ELR (cell line): ENCODE measurements around the gene ST3GAL4.
"Not testable (repeated sequence)": the region's sequence is repeated elsewhere in the genome, so short reads cannot be mapped to it uniquely, and the experiment has no call there.

ENCODE experiments used
- DNase-seq: peaks from one replicate; pipeline ENCODE4 v3.0.0-alpha.2; 2015; ENCODE audit warnings: low read depth

The ST3GAL4 gene

DNA sequence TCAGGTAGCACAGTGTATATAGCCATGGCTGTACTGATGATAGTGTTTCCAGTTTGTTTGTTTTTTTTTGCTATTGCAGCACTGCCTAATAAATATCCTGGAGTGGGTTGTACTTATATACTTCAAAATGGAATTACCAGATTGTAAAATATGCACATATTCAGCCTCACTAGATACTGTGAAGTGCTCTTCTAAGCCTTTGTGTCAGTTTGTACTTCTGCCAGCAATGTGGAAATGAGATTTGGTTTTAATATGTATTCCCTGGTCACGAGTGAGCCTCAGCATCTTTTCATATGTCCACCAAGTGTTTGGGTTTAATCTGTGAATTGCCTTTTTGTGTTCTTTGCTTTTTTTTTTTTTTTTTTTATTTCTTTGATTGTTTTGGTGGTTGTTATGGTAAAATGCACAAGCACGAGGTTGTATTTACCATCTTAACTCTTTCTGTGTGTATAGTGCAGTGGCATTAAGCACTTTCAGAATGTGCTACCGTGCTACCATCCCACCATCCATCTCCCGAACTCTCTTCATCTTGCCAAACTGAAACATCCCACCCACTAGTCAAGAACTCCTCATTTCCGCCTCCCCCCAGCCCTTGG lies 34.9 kb downstream of the ST3GAL4 start:
- DNase-seq: no peak

DNA sequence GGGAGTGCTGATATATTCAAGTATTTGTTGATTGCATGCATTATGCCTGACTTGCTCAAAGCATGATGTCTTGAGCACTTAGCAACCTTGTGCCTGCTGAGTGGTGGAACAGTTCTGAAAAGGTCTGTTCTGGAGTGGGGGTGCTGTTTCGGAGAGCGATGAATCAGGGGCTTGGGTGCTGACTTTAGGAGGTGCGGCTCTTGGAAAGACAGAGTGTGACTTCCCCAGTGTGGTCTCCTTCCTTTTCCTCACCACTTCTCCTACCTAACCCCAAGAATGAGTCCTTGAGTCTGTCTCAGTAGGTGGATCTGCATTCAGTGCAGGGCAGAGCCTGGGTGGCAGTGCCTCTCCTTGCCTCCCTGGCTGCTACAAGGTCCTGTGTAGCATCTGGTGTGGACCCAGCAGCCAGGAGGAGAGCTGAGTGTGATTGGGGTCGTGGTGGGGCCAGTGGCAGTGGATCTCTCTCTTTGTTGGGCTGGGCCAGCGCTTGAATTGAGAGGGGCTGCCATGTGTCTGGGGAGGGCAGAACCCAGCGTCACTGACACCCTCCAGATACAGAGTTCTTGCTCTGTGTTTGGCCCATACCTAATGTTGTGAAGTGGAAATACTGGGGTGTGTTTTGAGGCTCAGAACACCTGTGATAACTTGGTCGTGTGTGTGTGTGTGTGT lies 35.9 kb downstream of the ST3GAL4 start:
- no peak for DNase-seq

DNA sequence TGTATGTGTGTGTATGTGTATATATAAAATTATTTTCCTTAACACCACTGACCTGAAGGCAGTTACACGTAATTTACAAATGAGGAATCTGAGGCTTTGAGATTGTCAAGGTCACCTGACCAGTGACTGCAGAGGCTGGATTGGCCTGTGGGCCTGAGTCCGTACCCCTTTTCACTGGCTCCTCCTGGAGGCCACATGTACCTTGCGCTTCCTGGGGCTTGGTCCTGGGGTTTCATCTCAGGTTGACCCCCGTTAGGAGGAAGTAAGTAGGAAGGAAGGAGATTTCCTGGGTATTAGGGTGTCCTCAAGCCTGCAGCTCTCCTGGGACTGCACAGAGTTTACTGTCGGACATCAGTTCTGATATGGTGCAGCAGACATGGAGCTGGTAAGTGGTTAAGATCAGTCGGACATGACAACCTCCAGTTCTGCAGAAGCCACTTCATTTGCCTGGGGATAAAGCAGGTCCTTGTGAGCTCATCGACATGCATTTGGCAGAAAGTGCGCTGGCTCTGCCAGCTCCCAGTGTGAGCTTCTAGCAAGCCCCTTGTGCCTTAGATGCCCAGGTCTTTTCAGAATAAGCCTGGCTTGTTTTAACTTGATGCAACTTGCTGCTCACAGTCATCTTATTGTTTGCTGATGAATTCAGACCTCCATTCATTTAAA lies 36.6 kb downstream of the ST3GAL4 start:
- no peak for DNase-seq

DNA sequence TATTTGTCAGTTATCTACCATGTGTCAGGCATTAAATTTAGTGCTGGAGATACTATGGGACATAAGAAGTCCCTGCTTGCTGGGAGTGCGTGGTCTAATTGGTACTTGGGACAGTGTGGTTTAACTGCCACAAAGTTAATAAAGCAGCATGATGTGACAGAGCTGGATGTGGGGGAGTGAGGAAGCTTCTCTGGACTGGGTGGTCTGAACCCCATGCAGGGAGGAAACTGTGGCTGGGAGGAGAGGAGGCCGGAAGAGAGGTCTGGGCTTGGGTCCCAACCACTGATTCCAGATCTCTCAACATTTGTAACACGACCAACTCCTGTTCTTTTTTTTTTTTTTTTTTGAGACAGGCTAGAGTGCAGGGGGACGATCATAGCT lies 37.1 kb downstream of the ST3GAL4 start:
- DNase-seq: no peak

DNA sequence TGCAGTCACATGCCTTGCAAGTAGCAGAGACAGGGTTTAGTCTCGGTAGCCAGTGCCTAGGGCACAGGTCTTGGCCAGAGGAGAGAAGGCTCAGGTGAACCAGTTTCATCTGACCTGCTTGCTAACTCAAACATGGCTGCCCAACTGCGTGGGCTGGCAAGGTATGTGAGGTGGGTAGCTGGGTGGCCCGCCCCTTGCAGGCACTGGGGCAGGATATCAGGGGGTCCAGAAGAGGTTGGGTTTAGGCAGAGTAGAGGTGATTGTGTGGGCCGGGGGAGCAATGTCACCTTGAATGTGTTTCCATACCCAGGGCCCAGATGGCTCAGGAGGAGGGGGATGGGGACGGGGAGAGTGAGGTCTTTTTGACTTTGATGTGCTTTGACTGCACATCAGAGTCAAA lies 37.7 kb downstream of the ST3GAL4 start:
- no peak for DNase-seq

DNA sequence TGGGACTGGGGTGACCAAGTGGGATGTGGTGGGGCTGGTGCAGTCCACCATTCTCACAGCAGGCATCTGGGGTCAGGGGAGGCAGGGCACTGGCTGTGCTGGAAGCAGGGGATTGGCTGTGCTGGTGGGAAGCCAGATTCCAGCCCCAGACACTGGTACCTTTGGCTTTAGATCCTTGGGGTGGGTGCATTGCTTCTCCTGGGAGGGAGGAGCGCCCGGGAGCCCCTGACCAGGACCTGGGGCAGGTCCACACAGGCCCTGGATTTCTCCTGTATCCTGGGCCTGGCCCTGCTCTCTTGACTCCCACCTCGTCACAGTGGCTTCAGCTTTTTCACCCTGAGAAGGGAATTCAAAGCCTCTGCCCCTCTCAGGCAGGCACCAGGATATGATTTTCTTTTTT lies 38.5 kb downstream of the ST3GAL4 start:
- no peak for DNase-seq

DNA sequence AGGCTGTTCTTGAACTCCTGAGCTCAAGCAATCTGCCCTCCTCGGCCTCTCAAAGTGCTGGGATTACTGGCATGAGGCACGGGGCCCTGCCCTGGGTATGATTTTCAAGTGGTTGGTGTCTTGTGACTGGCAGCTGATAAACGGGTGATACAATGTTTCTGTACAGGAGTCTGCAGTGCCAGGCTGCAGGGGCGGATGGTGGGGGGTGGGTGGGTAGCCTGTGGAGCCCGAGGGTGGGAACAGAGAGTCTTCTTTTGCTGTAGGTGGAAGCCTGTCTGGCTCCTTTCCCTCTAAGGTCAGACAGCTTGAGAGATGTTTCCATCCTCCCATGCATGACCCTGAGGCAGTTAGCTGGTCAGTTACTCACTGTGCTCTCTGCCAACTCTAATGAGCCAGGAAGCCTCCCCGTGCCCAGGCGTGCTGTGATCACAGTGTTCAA lies 39.2 kb downstream of the ST3GAL4 start:
- DNase-seq: not testable (repeated sequence)

DNA sequence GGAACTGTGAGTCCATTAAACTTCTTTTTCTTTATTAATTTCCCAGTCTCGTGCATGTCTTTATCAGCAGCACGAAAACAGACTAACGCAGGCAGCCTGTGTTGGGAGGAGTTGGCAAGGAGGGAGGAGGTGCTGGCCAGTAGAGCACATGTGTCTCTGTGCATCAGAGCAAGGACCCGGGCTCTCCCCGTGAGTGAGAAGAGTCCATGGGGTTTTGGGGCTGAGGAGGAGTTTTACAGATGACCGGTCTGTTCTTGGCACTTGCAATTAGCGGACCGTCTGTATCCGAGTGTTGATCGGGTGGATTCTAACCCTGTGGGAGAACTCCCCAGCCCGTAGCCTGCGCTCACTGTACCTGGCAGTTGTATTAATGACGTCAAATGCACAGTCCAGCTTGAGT lies 40.3 kb downstream of the ST3GAL4 start:
- not testable (repeated sequence) for DNase-seq

DNA sequence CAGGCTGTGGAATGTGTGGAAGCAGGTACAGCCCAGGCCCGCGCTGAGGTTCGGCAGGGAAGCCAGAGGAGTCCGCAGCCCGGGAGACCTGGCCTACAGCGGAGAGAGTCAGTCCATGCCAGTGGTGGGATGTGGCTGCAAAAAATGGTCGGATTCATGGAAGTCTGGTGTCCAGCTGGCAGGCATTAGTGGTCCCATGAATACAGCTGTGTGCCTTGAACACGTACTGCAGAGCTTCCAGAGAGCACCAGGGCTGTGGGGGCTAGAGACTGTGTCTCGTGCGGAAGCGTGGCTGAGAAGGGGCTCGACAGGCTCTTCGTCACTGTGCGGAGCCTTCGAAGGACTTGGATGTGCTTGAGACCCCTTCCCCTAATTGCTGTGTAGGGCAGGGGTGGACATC lies 40.8 kb downstream of the ST3GAL4 start:
- DNase-seq: not testable (repeated sequence)

DNA sequence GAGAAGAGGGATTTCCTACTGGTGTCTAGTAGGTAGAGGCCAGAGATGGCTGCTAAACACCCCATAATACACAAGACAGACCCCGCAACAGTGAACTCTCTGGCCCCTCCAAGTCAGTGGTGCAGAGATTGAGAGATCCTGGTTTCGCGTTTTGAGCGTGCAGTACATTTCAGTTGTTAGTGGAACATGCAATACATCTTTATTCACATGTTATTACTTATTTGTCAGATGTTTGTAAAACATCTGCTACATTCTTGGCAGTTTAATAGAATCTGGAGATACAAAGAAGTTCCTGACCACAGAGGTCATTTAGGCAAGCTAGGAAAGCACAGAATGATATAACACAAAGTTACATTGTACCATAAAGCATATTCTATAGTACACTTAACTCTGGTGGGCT lies 41.5 kb downstream of the ST3GAL4 start:
- no peak for DNase-seq

DNA sequence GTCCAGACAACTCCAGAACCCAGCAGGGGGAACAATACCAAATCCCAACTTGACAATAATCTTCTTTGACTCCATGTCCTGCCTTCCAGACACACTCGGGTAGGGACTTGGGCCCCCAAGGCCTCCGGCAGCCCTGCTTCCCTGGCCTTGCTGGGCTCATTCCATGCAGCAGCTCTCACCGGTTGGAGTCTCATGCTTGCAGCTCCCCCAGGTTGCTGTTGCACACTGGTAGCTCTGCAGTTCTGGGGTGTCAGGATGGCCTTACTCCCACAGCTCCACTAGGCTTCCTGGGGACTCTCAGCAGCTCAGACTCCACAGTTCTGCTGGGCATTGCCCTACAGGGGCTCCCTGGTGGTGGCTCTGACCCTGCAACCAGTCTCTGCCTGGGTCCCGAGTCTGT lies 42.8 kb downstream of the ST3GAL4 start:
- no peak for DNase-seq

DNA sequence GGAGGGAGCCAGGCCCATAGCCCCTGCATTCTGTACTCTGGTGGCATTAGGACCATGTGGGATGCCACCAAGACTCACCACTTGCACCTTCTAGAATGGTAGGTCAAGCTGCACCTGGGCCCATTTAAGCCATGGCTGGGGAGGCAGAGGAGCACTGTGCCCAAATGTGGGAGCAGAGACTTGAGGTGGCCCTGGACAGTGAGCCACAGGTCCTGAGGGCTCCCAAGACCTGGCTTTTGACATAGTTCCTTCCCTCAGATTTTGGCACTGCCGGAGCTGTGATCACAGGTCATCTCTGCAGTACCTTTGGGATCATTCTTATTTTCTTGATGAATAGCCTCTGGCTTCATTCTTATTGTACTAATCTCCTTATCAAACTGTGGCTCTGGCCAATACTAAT lies 43.2 kb downstream of the ST3GAL4 start:
- DNase-seq: no peak

DNA sequence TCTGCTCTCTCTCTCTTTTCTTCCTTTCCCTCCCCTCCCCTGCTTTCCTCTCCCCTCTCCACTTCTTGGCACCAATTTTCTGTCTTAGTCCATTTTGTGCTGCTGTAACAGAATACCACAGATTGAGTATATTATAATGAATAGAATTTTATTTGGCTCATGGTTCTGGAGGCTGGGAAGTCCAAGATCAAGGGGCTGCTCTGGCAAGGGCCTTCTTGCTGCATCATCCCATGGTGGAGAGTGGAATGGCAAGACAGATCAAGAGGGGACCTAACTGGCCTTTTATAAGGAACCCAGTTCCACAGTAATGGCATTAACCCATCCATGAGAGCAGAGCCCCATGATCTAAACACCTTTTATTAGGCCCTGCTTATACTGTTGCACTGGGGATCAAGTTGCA lies 44.5 kb downstream of the ST3GAL4 start:
- DNase-seq: no peak

DNA sequence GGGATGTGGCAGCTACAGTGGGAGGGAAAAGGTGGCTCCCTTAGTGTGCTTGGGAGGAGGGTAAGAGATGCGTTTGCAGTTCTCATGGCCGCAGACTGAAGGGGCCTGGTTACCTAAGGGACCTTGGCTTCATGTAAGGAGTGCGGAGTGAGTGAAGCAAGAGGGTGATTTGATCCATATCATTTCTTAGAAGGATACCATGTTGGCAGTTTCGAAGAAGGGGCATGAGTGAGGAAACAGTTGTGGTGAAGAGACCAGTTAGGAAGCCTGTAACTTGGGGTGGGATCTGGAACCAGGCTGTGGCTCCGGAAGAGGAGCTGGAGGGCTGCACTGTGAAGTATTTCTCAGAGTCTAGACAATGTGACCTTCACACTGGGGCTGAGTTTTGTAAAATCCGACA lies 45.0 kb downstream of the ST3GAL4 start:
- DNase-seq: no peak

DNA sequence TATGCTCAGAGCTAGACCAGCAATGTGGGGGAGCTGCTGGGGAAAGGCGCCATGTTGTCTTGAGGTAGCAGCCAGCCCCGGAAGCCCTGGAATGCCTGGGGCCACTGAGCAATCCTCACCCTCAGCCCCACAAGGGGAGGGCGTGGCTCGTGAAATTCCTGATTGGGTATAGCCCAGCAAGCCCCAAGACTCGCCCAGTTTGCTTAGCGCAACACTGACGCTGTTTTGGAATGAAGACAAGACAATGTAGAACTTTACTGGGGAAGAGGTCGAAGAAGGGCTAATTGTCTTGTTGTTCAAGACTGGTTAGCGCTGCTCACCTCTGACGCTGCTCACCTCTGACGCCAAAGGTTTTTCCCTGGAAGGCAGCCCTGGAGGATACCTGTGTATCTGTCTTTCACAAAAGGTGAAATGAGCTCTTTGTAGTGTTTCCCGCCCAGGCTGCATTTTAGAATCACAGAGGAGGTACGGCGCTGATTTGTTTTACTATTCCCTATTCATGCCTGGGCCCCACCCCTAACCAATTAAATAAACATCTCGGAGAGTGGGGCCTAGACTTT lies 47.6 kb downstream of the ST3GAL4 start:
- peak; percentile 21 for DNase-seq

DNA sequence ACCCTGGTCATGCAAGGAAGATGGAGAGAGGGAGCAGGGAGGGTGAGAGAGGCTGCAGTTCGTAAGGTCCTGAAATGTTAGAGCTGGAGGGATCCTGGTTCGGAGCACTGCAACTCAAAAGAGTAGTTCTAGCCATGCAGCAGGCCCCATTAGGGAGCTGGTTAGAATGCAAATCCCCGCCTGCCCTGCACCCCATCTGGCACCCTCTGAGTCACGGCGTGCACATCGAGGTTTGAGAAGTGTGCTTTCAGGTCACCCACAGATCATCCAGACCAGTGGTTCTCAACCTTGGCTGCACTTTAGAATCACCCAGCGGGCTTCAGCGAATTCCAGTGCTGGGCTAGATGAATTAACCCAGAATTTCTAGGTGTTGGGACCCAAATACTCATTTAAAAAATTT lies 48.2 kb downstream of the ST3GAL4 start:
- peak; percentile 32 for DNase-seq

DNA sequence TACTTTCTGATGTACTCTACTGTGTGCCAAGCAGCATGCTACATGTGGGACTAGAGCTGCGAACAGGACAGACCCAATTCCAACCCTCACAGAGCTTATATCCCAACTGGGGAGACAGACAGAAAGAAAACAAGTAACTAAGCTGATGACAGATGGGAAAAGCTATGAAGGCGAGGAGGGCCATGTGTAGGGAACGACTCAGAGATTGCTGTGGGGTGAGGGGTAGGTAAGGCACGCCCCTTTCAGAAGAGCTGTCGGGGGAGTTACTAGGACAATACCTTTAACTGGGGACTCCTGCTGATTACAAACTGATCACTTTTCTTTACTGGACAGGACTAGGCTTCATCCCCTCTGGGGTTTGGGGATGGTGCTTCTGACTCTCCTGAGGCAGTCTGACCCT lies 48.9 kb downstream of the ST3GAL4 start:
- peak; percentile 45 for DNase-seq

DNA sequence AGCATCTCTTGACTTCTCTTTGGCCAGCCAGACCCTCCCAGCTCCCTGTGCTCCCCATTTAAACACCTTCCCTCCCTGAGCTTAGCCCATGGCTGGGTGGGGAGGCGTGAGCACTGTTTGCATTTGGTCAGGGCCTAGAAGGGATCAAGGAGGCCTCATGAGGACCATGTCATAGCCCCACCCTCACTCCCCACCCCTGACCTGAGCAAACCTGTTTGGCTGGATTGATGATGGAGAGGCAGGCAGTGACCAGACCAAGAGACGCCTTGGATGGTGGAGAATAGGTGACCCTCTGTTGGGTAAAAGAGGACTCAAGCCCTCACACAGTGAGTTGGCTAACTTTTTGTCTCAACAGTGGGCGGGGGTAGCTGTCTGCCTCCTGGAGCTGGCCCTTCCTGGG lies 49.9 kb downstream of the ST3GAL4 start:
- DNase-seq: no peak

DNA sequence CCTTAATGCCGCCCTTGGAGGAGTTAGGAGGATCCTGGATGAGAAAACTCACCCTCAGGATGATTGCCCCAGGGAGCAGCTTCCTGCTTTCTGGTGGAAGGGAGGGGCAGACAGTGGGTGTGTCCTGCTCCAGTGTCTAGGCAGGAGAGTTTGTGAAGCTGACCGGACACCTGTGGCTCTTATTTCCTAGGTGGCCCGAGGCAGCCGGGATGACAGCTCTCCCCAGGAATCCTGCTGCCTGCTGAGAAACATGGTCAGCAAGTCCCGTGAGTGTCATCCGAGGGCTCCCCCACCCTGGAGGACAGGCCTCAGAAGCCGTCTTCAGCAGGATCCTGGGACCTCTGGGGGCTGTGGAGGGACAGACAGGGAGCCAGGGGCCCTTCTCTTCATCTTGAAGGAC lies 50.4 kb downstream of the ST3GAL4 start:
- no peak for DNase-seq

DNA sequence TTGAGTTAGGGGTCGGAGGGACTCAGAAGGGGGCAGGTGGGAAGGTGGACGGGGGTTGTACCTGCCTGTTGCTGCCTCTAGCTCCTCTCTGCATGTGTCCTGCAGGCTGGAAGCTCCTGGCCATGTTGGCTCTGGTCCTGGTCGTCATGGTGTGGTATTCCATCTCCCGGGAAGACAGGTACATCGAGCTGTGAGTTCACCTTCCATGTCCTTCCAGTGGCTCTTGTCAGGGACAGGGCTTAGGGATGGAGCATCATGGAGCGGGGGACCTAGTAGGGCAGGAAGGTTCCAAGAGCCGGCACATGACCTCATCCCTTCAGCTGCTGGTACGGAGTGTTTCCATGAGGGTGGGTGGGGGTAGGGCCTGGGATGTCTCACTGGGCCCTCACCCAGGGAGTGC lies 50.9 kb downstream of the ST3GAL4 start:
- no peak for DNase-seq

DNA sequence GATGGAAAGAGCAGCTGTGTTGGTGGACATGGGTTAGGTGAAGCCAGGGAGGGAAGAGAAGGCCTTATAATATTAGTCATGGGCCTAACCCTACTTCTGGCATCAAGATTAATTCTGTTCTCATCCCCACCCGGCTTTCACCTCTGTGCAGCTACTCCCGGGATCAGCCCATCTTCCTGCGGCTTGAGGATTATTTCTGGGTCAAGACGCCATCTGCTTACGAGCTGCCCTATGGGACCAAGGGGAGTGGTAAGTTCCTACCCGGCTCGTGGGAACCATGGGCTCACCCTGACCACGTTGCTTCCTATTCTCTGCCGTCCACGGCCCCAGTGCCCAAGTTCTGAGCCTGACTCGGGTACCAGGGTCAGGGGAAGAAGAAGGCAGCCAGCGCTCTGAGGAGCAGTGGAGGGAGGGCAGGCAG lies 51.6 kb downstream of the ST3GAL4 start:
- no peak for DNase-seq

DNA sequence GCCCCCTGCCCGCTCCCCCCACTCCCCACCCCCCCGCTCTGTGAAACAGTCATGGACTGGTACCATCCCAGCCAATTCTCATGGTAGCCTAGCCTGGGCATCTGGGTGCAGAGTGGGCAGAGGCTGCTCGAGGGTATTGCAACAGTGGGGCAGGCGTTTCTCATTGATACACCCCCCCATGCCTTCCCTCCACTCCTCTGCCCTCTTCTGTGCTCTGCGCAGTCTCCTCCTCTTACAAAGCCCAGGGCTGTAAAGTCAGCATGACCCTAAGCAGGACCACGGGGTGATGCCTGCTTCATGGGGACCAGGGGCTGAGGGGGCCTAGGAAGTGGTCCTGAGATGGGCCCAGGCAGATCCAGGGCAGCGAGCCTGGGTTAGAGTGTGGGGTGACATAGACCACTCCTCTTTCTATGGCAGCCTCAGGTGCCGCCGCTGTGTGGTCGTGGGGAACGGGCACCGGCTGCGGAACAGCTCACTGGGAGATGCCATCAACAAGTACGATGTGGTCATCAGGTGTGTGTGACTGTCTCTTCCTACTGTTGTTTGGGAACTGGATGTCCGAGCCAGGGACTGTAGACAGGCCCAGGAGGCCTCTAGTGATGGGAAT lies 52.3 kb downstream of the ST3GAL4 start:
- no peak for DNase-seq

DNA sequence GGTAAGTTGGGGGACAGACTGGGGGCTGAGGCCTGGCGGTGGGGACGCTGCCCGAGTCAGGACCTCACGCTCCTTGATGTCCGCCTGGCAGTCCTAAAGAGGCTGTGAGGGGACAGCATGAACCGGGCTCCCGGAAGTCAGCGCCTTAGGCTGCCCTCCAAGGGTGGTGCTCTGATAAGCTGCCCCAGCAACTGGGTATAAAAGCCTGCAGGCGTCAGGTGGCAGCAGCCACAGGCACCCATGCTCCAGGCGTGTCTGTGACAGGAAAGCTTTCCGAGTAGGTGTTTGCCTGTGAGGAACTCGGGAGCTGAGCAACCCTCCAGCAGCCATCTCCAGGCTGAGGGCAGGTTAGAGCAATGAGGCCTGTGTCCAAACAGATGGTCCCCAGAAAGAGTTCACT lies 53.0 kb downstream of the ST3GAL4 start:
- no peak for DNase-seq
